NB4 (cell line): Measurements from ENCODE around the gene MIEF2.

Source experiments
- MAX ChIP-seq: IDR thresholded peaks from 2 replicates; pipeline ENCODE4 v1.6.1; 2011; ENCODE audit warnings: low read depth, low read length
- MYC ChIP-seq: IDR thresholded peaks from 2 replicates; pipeline ENCODE4 v1.6.1; 2011; ENCODE audit warnings: low read depth, low read length
- POLR2A ChIP-seq: IDR thresholded peaks from 2 replicates; pipeline ENCODE4 v1.6.1; 2011; ENCODE audit warnings: mild to moderate bottlenecking; ENCODE audit not compliant: insufficient read length; ENCODE audit errors: extremely low read depth
- TF ChIP-seq, protein P1 (sequence below): IDR thresholded peaks from one replicate; pipeline ENCODE4 v1.5.1; 2012; ENCODE audit warnings: low read depth, low read length

- TF ChIP-seq, protein P1, sequence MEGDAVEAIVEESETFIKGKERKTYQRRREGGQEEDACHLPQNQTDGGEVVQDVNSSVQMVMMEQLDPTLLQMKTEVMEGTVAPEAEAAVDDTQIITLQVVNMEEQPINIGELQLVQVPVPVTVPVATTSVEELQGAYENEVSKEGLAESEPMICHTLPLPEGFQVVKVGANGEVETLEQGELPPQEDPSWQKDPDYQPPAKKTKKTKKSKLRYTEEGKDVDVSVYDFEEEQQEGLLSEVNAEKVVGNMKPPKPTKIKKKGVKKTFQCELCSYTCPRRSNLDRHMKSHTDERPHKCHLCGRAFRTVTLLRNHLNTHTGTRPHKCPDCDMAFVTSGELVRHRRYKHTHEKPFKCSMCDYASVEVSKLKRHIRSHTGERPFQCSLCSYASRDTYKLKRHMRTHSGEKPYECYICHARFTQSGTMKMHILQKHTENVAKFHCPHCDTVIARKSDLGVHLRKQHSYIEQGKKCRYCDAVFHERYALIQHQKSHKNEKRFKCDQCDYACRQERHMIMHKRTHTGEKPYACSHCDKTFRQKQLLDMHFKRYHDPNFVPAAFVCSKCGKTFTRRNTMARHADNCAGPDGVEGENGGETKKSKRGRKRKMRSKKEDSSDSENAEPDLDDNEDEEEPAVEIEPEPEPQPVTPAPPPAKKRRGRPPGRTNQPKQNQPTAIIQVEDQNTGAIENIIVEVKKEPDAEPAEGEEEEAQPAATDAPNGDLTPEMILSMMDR = no peak
- no peak for TF ChIP-seq POLR2A
- no peak for TF ChIP-seq MAX
- TF ChIP-seq MYC = no peak
Observed at GRCh38 chr17:18224053-18224386, 36.4 kb upstream of the MIEF2 start.
